Mesothelial cell of epicardium (in vitro differentiated cells): ENCODE data around the gene LIPF. TPM values are rescaled to one million over a fixed set of nuclear protein-coding genes. Genes with fewer than 3 reads are reported as not detected.

Experiments
- DNase-seq, 2 experiments: peaks; one replicate each; pipeline ENCODE4 v3.0.0; 2021; ENCODE audit warnings: low spot score in 2 of 2; ENCODE audit not compliant: unreplicated experiment in 2 of 2
- H3K27ac Mint-ChIP-seq: 2 replicates; pipeline ENCODE4 v1.8.0; 2021; ENCODE audit warnings: mixed read lengths
- H3K27me3 Mint-ChIP-seq: 2 replicates; pipeline ENCODE4 v1.8.0; 2021; ENCODE audit warnings: low read depth, mixed read lengths
- H3K36me3 Mint-ChIP-seq: 2 replicates; pipeline ENCODE4 v1.8.0; 2021; ENCODE audit warnings: mixed read lengths
- H3K4me1 Mint-ChIP-seq: 2 replicates; pipeline ENCODE4 v1.8.0; 2021; ENCODE audit warnings: mixed read lengths
- H3K4me3 Mint-ChIP-seq: 2 replicates; pipeline ENCODE4 v1.8.0; 2021; ENCODE audit warnings: mild to moderate bottlenecking, moderate library complexity, mixed read lengths
- H3K9me3 Mint-ChIP-seq: 2 replicates; pipeline ENCODE4 v1.8.0; 2021; ENCODE audit warnings: mixed read lengths
- total RNA-seq: library from RNA; stranded (reverse); gene quantifications from 3 replicates; pipeline ENCODE4 v1.2.1, GENCODE V29; 2021
- TF ChIP-seq, protein P1 (sequence below): fragments of 200-600 bp; sonication (generic); IDR thresholded peaks from one replicate; pipeline ENCODE4 v1.5.0; 2021; ENCODE audit warnings: antibody characterized with exemption; ENCODE audit not compliant: unreplicated experiment

Gene LIPF
- total RNA-seq, 1 donor from 2014 or later: not detected

DNA sequence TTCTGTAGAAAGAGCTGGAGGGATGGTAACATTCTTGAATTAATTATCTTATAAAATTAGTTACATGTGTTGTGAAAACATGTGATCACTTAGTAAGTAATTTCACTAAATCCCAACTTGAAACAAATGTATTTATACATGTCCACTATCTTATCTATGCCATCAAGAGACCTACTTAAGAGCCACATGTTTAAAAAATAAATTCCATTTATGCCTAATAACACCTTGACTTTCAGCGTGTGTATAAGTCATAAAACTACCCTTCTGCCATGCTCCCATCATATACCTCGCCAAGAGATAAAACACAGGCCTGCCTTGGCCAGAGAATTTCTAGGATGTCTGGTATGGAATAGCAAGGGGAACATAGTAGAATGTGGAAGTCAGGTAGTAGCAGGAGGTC, 40.4 kb upstream of the LIPF start:
- Mint-ChIP-seq H3K27ac (no peak overlapping the region), H3K4me3 (no peak overlapping the region), H3K36me3 (no peaks in the 10 kb centered on the region), H3K27me3 (peaks cover 17% of the 10 kb centered on the region), H3K9me3 (peaks cover 19% of the 10 kb centered on the region), H3K4me1 (no peaks in the 10 kb centered on the region)
- no peak for DNase-seq
- TF ChIP-seq, protein P1, sequence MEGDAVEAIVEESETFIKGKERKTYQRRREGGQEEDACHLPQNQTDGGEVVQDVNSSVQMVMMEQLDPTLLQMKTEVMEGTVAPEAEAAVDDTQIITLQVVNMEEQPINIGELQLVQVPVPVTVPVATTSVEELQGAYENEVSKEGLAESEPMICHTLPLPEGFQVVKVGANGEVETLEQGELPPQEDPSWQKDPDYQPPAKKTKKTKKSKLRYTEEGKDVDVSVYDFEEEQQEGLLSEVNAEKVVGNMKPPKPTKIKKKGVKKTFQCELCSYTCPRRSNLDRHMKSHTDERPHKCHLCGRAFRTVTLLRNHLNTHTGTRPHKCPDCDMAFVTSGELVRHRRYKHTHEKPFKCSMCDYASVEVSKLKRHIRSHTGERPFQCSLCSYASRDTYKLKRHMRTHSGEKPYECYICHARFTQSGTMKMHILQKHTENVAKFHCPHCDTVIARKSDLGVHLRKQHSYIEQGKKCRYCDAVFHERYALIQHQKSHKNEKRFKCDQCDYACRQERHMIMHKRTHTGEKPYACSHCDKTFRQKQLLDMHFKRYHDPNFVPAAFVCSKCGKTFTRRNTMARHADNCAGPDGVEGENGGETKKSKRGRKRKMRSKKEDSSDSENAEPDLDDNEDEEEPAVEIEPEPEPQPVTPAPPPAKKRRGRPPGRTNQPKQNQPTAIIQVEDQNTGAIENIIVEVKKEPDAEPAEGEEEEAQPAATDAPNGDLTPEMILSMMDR: no peak

DNA sequence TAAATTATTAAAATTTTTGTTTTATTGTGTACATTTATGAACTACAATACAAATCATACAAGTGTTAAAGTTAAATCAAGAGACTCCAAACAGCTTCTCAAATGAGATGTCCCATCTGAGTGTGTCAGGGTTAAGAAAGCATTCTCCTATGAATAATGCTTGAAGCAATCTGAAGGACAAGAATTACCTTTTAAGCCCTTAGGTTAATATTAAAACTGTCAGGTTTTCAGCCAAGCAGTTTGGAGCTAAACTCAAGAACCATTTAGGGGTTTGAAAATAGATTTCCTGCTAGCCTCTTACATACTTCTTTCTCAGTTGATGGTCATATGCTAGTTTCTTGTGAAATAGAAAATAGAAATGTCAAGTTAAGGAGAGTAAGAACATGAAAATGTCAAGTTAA, 39.4 kb upstream of the LIPF start:
- DNase-seq: no peak
- Mint-ChIP-seq H3K36me3 (no peaks in the 10 kb centered on the region), H3K27me3 (peaks cover 17% of the 10 kb centered on the region), H3K9me3 (peaks cover 19% of the 10 kb centered on the region), H3K4me3 (no peak overlapping the region), H3K4me1 (no peaks in the 10 kb centered on the region), H3K27ac (no peak overlapping the region)
- TF ChIP-seq, protein P1: no peak

DNA sequence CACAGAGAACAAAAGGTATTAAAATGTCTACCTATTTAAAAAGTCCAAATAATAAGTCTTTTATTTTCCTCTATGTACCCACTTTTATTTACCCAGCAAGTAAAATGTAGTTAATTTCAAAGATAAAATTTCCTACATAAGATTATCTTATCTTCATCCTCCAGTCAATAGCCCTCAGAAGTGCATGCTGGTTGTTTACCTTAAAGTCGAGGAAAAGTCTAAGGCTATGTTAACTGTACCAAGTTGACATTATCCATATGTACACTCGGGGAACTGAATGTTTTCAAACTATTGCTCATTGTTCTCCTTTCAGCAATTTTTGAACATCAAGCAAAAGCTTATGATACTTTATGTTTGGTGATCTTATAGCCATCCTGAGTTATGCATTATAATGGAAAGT, 24.1 kb upstream of the LIPF start:
- no peak for DNase-seq
- peaks cover 39% of the 10 kb centered on the region for H3K9me3 Mint-ChIP-seq
- H3K27ac Mint-ChIP-seq: no peak overlapping the region
- H3K4me1 Mint-ChIP-seq: no peaks in the 10 kb centered on the region
- H3K4me3 Mint-ChIP-seq: no peak overlapping the region
- no peaks in the 10 kb centered on the region for H3K36me3 Mint-ChIP-seq
- peaks cover 5% of the 10 kb centered on the region for H3K27me3 Mint-ChIP-seq
- TF ChIP-seq, protein P1: no peak

DNA sequence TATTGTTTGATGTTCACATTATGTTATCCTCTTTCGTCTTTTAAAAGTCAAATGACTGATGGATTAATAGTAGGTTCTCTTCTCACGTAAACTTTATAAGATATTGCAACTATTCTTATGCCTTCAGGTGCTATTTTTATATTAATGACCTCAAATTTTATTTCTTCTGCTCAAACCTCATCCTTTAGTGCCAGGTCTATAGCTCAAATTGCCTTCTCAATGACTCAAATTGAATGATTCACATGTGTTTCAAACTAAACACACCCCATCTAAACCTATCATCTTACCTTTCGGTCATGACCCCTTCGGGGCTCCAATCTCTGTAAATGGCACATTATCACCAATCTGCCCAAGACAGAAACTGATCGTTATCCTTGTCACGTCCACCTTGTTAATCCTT, 22.0 kb upstream of the LIPF start:
- peaks cover 23% of the 10 kb centered on the region for H3K9me3 Mint-ChIP-seq
- no peak overlapping the region for H3K4me3 Mint-ChIP-seq
- H3K27ac Mint-ChIP-seq: no peak overlapping the region
- DNase-seq: no peak
- H3K27me3 Mint-ChIP-seq: peaks cover 14% of the 10 kb centered on the region
- TF ChIP-seq, protein P1: no peak
- H3K36me3 Mint-ChIP-seq: no peaks in the 10 kb centered on the region
- no peaks in the 10 kb centered on the region for H3K4me1 Mint-ChIP-seq

DNA sequence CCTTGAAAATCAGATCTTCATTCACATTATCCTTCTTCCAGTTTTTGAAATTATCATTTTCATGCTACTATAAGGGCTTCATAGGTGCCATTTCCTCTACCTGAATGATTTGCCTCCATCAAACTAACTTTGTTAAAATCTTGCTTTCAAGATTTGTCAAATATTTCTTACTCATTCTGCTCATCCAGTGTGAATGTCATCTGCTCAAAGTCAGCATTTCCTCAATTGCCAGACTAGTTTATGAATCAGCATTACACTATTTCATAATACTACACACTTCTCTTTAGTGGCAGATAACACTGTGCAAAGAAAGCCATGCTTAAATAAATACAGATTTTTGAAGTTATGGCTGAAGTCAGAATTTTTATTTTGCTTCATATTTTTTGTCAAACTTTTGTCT, 21.3 kb upstream of the LIPF start:
- Mint-ChIP-seq H3K9me3 (peaks cover 15% of the 10 kb centered on the region), H3K27ac (no peak overlapping the region), H3K36me3 (no peaks in the 10 kb centered on the region), H3K4me3 (no peak overlapping the region), H3K4me1 (no peaks in the 10 kb centered on the region), H3K27me3 (peaks cover 22% of the 10 kb centered on the region)
- DNase-seq: no peak
- TF ChIP-seq, protein P1: no peak

DNA sequence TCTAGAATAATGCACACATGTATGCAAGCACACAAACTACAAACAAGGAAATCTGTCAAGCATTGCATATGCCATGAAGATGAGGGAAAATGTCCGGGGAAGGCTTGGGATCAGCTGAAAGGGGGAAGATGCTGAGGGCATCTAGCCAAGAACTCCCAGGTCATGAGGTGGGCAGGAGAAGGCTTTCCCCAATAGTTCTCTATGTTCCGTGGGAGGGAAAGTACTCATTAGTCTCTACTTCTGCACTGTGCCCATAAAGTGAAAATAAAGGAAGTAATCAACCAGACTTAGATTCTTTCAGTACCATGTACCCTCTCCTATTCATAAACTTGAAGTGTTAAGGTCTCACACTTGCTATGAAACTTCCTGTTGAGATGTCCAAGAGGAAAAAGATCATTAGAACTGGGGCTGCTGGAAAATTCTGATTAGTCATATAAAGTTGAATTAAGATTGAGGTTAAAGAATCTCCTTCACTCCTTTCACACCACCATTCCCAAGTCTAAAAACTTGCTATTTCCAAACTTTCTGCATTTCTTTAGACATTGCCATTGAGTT, 17.1 kb upstream of the LIPF start:
- H3K4me1 Mint-ChIP-seq: peaks cover 1% of the 10 kb centered on the region
- H3K27me3 Mint-ChIP-seq: peaks cover 32% of the 10 kb centered on the region
- no peak overlapping the region for H3K27ac Mint-ChIP-seq
- DNase-seq: no peak
- H3K9me3 Mint-ChIP-seq: no peaks in the 10 kb centered on the region
- H3K36me3 Mint-ChIP-seq: no peaks in the 10 kb centered on the region
- no peak overlapping the region for H3K4me3 Mint-ChIP-seq
- TF ChIP-seq, protein P1: no peak
